HCT116 (cell line): ENCODE data around the gene HMGN5. TPM values are rescaled to one million over a fixed set of nuclear protein-coding genes. Genes with fewer than 3 reads are reported as not detected.

Experiments
- ATAC-seq: fragments of 200-7000 bp; cut with Tn5 transposase; 2 replicates; pipeline ENCODE4 v1.9.1; 2020; ENCODE audit warnings: mild to moderate bottlenecking, moderate library complexity
- BruUV-seq: library from RNA; stranded (reverse); fragments of 400-500 nt; replicated peaks from 2 replicates; lab custom pipeline; 2021; lab: Mats Ljungman, UMichigan
- CTCF ChIA-PET: fragments of 300-600 bp; sonication (Branson Sonifier 250); formaldehyde crosslinking; loops from one replicate; lab custom pipeline; 2021; ENCODE audit warnings: antibody characterized with exemption; lab: Charles Lee
- POLR2A ChIA-PET: fragments of 300-600, 350-600 bp; sonication (Branson Sonifier 250); formaldehyde crosslinking; loops from one replicate; lab custom pipeline; 2021; ENCODE audit warnings: antibody characterized with exemption; lab: Charles Lee
- RAD21 ChIA-PET, 2 experiments: fragments of 300-600 bp; sonication (Branson Sonifier 250); formaldehyde crosslinking; loops; one replicate each; lab custom pipeline; 2023; ENCODE audit warnings: low total read pairs in 2 of 2; ENCODE audit not compliant: uncharacterized antibody in 2 of 2, unreplicated experiment in 2 of 2, low non-redundant PET in 1 of 2; lab: Charles Lee
- DNase-seq: peaks from one replicate; pipeline ENCODE4 v3.0.0-alpha.2; 2010; ENCODE audit warnings: low read depth, low spot score
- H2AFZ ChIP-seq: fragments of 200-600 bp; shearing (Covaris generic), sonication (generic); 2 replicates; pipeline ENCODE4 v1.6.1; 2017; ENCODE audit warnings: low read depth, mixed run types, mixed read lengths, antibody characterized with exemption, low read length; ENCODE audit not compliant: poor library complexity, severe bottlenecking
- H3K27ac ChIP-seq: 2 replicates; pipeline ENCODE4 v1.5.1; 2012; ENCODE audit warnings: low read depth, low read length
- H3K27me3 ChIP-seq: fragments of 200-600 bp; sonication (generic); 2 replicates; pipeline ENCODE4 v1.6.1; 2016; ENCODE audit warnings: mixed run types, low read length, mixed read lengths; ENCODE audit not compliant: insufficient read depth
- H3K36me3 ChIP-seq, 2 experiments: fragments of 200-500 bp in 1 of 2; fragments of 200-600 bp in 1 of 2; sonication (Bioruptor generic) in 1 of 2; sonication (generic) in 1 of 2; 2 replicates each; pipeline versions ENCODE4 v1.5.1 to v1.6.1; 2014 to 2016; ENCODE audit warnings: low read length in 2 of 2, inconsistent platforms in 1 of 2, mixed read lengths in 1 of 2, mixed run types in 1 of 2; ENCODE audit not compliant: insufficient read depth in 2 of 2, control insufficient read depth in 1 of 2
- H3K4me1 ChIP-seq, 2 experiments: fragments of 200-600 bp in 1 of 2; sonication (generic) in 1 of 2; 2 replicates each; pipeline versions ENCODE4 v1.5.1 to v1.6.1; 2012 to 2017; ENCODE audit warnings: low read length in 2 of 2, inconsistent platforms in 1 of 2, mild to moderate bottlenecking in 1 of 2, mixed read lengths in 1 of 2, mixed run types in 1 of 2, moderate library complexity in 1 of 2; ENCODE audit not compliant: insufficient read depth in 2 of 2, control insufficient read depth in 1 of 2
- H3K4me2 ChIP-seq: fragments of 200-600 bp; sonication (generic); 2 replicates; pipeline ENCODE4 v1.6.1; 2017; ENCODE audit warnings: mixed run types, low read length, mixed read lengths
- H3K4me3 ChIP-seq, 2 experiments: fragments of 200-600 bp in 1 of 2; sonication (generic) in 1 of 2; replicated peaks in 1 of 2; 2 replicates each; pipeline ENCODE4 v1.5.1; 2011 to 2016; ENCODE audit warnings: low read length in 2 of 2, control low read depth in 1 of 2, low read depth in 1 of 2, mild to moderate bottlenecking in 1 of 2, mixed read lengths in 1 of 2, mixed run types in 1 of 2
- H3K79me2 ChIP-seq: fragments of 200-600 bp; sonication (generic); 2 replicates; pipeline ENCODE4 v1.6.1; 2017; ENCODE audit warnings: mild to moderate bottlenecking, mixed run types, low read length, moderate library complexity, mixed read lengths; ENCODE audit not compliant: insufficient read depth
- H3K9ac ChIP-seq: fragments of 200-600 bp; sonication (generic); 2 replicates; pipeline ENCODE4 v1.6.1; 2016; ENCODE audit warnings: low read length, mixed read lengths
- H3K9me2 ChIP-seq: fragments of 200-600 bp; sonication (generic), shearing (Covaris generic); 2 replicates; pipeline ENCODE4 v1.6.1; 2017; ENCODE audit warnings: mixed run types, mild to moderate bottlenecking, moderate library complexity; ENCODE audit not compliant: insufficient read depth
- H3K9me3 ChIP-seq, 2 experiments: fragments of 200-500 bp in 1 of 2; fragments of 200-600 bp in 1 of 2; sonication (Bioruptor generic) in 1 of 2; sonication (generic) in 1 of 2; 2 replicates each; pipeline ENCODE4 v1.6.1; 2014 to 2017; ENCODE audit warnings: low read length in 2 of 2, mixed read lengths in 2 of 2, inconsistent platforms in 1 of 2, low read depth in 1 of 2, mild to moderate bottlenecking in 1 of 2, mixed run types in 1 of 2, moderate library complexity in 1 of 2; ENCODE audit not compliant: control insufficient read depth in 1 of 2, insufficient read depth in 1 of 2
- H4K20me1 ChIP-seq: fragments of 200-600 bp; sonication (generic), shearing (Covaris generic); 2 replicates; pipeline ENCODE4 v1.6.1; 2017; ENCODE audit warnings: mixed run types, mild to moderate bottlenecking, moderate library complexity; ENCODE audit not compliant: insufficient read depth
- ELF1 ChIP-seq: IDR thresholded peaks from 2 replicates; pipeline ENCODE4 v1.6.1; 2012; ENCODE audit warnings: low read depth, borderline replicate concordance
- JUND ChIP-seq: IDR thresholded peaks from 2 replicates; pipeline ENCODE4 v1.6.1; 2012
- POLR2AphosphoS5 ChIP-seq: IDR thresholded peaks from 2 replicates; pipeline ENCODE4 v1.6.1; 2011; ENCODE audit warnings: mild to moderate bottlenecking, low read depth, low read length, moderate library complexity
- RAD21 ChIP-seq: IDR thresholded peaks from 2 replicates; pipeline ENCODE4 v1.6.1; 2012; ENCODE audit warnings: low read depth, mild to moderate bottlenecking
- SP1 ChIP-seq: IDR thresholded peaks from 2 replicates; pipeline ENCODE4 v1.6.1; 2012; ENCODE audit warnings: low read depth
- SRF ChIP-seq: IDR thresholded peaks from 2 replicates; pipeline ENCODE4 v1.6.1; 2012; ENCODE audit warnings: low read depth
- TCF7L2 ChIP-seq: IDR thresholded peaks from 2 replicates; pipeline ENCODE4 v1.7.0; 2011; ENCODE audit warnings: borderline replicate concordance, inconsistent platforms; ENCODE audit not compliant: insufficient read depth, insufficient read length; ENCODE audit errors: extremely low read depth
- intact Hi-C: fragments of 100-400 bp; cut with micrococcal nuclease; formaldehyde crosslinking; loops from 2 replicates; pipeline ENCODE4 v1.10.0; 2022
- total RNA-seq: library from RNA; stranded (reverse); gene quantifications from one replicate; pipeline ENCODE4 v1.2.1, GENCODE V29; 2021; ENCODE audit not compliant: unreplicated experiment
- TF ChIP-seq, protein P1 (sequence below): IDR thresholded peaks from 2 replicates; pipeline ENCODE4 v1.6.1; 2012
- TF ChIP-seq, protein P2 (sequence below), 3 experiments: fragments of 200-600 bp in 1 of 3; sonication (generic) in 1 of 3; IDR thresholded peaks in 2 of 3; conservative IDR thresholded peaks in 1 of 3; 2 replicates each; pipeline ENCODE4 v1.5.1; 2012 to 2017; ENCODE audit warnings: low read depth in 2 of 3, low read length in 2 of 3, antibody characterized with exemption in 1 of 3, borderline replicate concordance in 1 of 3, control low read depth in 1 of 3, mild to moderate bottlenecking in 1 of 3, mixed read lengths in 1 of 3, mixed run types in 1 of 3, moderate library complexity in 1 of 3; ENCODE audit not compliant: insufficient read depth in 1 of 3
- TF ChIP-seq, protein P3 (sequence below): IDR thresholded peaks from 2 replicates; pipeline ENCODE4 v1.6.1; 2012

Gene HMGN5
- total RNA-seq, 1 experiment from 2014 or later = 3.0 TPM

DNA sequence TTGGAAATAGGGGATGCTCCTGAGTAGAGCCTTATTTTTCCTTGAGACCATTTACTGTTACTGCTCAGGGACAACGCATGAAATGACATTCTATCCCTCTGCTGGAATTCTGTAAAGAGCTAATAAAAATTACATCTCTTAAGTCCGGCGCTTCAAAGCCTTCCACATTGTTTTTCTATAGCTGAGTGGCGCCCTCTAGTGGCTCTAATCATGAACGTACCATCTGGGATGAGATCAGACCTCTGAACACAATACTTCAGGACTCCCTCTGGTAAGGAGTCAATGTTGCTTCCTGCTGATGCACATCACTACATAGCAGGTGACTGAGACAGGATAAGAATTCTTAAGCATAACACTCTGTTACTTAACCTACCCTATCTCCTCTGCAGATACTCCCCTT, 6.0 kb downstream of the HMGN5 start:
- no peak overlapping the region for H2AFZ ChIP-seq
- POLR2A ChIA-PET = no interaction called here
- intact Hi-C loops = loop anchor here (5.0 kb wide), 1 partner anchor 318 kb away; no protein-coding TSS in a partner anchor
- ATAC-seq = peak; percentile 75
- TF ChIP-seq TCF7L2 (peak; percentile 51), SP1 (no peak), RAD21 (peak; percentile 34; the same call in 1 of the 2 replicates), SRF (no peak), JUND (no peak), ELF1 (no peak), POLR2AphosphoS5 (no peak)
- TF ChIP-seq, protein P1, sequence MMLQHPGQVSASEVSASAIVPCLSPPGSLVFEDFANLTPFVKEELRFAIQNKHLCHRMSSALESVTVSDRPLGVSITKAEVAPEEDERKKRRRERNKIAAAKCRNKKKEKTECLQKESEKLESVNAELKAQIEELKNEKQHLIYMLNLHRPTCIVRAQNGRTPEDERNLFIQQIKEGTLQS = no peak
- TF ChIP-seq, protein P2, sequence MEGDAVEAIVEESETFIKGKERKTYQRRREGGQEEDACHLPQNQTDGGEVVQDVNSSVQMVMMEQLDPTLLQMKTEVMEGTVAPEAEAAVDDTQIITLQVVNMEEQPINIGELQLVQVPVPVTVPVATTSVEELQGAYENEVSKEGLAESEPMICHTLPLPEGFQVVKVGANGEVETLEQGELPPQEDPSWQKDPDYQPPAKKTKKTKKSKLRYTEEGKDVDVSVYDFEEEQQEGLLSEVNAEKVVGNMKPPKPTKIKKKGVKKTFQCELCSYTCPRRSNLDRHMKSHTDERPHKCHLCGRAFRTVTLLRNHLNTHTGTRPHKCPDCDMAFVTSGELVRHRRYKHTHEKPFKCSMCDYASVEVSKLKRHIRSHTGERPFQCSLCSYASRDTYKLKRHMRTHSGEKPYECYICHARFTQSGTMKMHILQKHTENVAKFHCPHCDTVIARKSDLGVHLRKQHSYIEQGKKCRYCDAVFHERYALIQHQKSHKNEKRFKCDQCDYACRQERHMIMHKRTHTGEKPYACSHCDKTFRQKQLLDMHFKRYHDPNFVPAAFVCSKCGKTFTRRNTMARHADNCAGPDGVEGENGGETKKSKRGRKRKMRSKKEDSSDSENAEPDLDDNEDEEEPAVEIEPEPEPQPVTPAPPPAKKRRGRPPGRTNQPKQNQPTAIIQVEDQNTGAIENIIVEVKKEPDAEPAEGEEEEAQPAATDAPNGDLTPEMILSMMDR (IDR thresholded peaks at IDR 0.05 in 2 of 3, conservative IDR thresholded peaks at IDR 0.05 in 1 of 3; ENCODE audit: borderline replicate concordance in 1 of 3, insufficient read depth in 1 of 3, low read depth in 2 of 3, low read length in 2 of 3) = peak in 2 of 3 experiments; percentile 52 to 65; a peak in 4 of 6 replicates
- TF ChIP-seq, protein P3, sequence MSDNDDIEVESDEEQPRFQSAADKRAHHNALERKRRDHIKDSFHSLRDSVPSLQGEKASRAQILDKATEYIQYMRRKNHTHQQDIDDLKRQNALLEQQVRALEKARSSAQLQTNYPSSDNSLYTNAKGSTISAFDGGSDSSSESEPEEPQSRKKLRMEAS = no peak
- no peak overlapping the region for H3K9ac ChIP-seq
- no peak overlapping the region for H3K27ac ChIP-seq
- no peaks in the 10 kb centered on the region for H3K36me3 ChIP-seq
- no peaks in the 10 kb centered on the region for H4K20me1 ChIP-seq
- no peaks in the 10 kb centered on the region for H3K27me3 ChIP-seq
- BruUV-seq = no TSS peak
- H3K79me2 ChIP-seq = no peaks in the 10 kb centered on the region
- CTCF ChIA-PET = interaction anchor here (0.5 to 2.5 kb wide), 7 partner anchors 9 to 319 kb away, joined by 3 to 12 read pairs (median 4); no protein-coding TSS in a partner anchor
- no peaks in the 10 kb centered on the region for H3K9me2 ChIP-seq
- RAD21 ChIA-PET = no interaction called here
- H3K4me1 ChIP-seq = no peaks in the 10 kb centered on the region
- DNase-seq = peak; percentile 33
- H3K4me2 ChIP-seq = no peak overlapping the region
- no peak overlapping the region for H3K4me3 ChIP-seq
- no peaks in the 10 kb centered on the region for H3K9me3 ChIP-seq
